Neutrophil (primary cell): ENCODE data around the gene NSA2.
"Not testable (repeated sequence)": the region's sequence is repeated elsewhere in the genome, so short reads cannot be mapped to it uniquely, and the experiment has no call there.

Source experiments
- H3K27ac ChIP-seq: fragments of 200-600 bp; sonication (generic); 2 replicates; pipeline ENCODE4 v1.5.1; 2016; ENCODE audit warnings: mild to moderate bottlenecking, moderate library complexity
- H3K27me3 ChIP-seq: fragments of 200-600 bp; sonication (generic); 2 replicates; pipeline ENCODE4 v1.6.0; 2016; ENCODE audit warnings: mild to moderate bottlenecking
- H3K36me3 ChIP-seq: fragments of 200-600 bp; sonication (generic); 2 replicates; pipeline ENCODE4 v1.5.1; 2017
- H3K4me1 ChIP-seq, 2 experiments: fragments of 200-600 bp in 1 of 2; sonication (generic) in 1 of 2; 1 replicate in 1 of 2; 2 replicates in 1 of 2; pipeline versions ENCODE4 v1.5.1 to v1.6.1; 2013 to 2016; ENCODE audit warnings: low read depth in 1 of 2, low read length in 1 of 2, mild to moderate bottlenecking in 1 of 2, moderate library complexity in 1 of 2; ENCODE audit not compliant: control insufficient read depth in 1 of 2, insufficient read depth in 1 of 2
- H3K4me3 ChIP-seq, 2 experiments: fragments of 200-600 bp in 1 of 2; sonication (generic) in 1 of 2; 1 replicate in 1 of 2; 2 replicates in 1 of 2; pipeline ENCODE4 v1.5.1; 2013 to 2016; ENCODE audit warnings: low read depth in 1 of 2, low read length in 1 of 2, mild to moderate bottlenecking in 1 of 2, moderate library complexity in 1 of 2
- H3K9me3 ChIP-seq: fragments of 200-600 bp; sonication (generic); 2 replicates; pipeline ENCODE4 v1.5.1; 2016
- CTCF ChIP-seq: fragments of 200-600 bp; sonication (generic); IDR thresholded peaks from 2 replicates; pipeline ENCODE4 v1.5.1; 2016; ENCODE audit warnings: antibody characterized with exemption

NSA2 gene

GRCh38 chr5:74738406-74738805 is 28.6 kb upstream of the NSA2 start:
- Histone ChIP-seq H3K4me1 (no peaks in the 10 kb centered on the region), H3K36me3 (peaks cover 92% of the 10 kb centered on the region), H3K9me3 (no peaks in the 10 kb centered on the region), H3K27me3 (no peaks in the 10 kb centered on the region), H3K27ac (no peak overlapping the region), H3K4me3 (no peak overlapping the region)
- TF ChIP-seq CTCF: no peak

DNA sequence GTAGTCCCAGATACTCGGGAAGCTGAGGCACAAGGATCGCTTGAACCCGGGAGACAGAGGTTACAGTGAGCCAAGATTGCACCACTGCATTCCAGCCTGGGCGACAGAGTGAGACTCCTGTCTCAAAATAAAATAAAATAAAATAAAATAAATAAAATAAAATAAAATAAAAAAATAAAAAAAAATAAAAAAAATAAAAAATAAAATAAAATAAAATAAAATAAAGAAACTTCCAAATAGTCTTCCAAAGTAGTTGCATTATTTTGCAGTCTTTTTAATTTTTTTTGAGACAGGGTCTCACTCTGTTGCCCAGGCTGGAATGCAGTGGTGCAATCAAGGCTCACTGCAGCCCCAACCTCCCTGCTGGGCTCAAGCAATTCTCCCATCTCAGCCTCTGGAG is 18.3 kb upstream of the NSA2 start:
- not testable (repeated sequence) for H3K4me1 ChIP-seq, H3K4me3 ChIP-seq, H3K9me3 ChIP-seq, H3K27me3 ChIP-seq, H3K27ac ChIP-seq
- H3K36me3 ChIP-seq: peaks cover 71% of the 10 kb centered on the region

- Histone ChIP-seq H3K27ac (no peak overlapping the region), H3K27me3 (no peaks in the 10 kb centered on the region), H3K4me3 (no peak overlapping the region), H3K4me1 (peaks cover 8 to 13% of the 10 kb centered on the region in 2 experiments), H3K36me3 (peaks cover 65% of the 10 kb centered on the region), H3K9me3 (no peaks in the 10 kb centered on the region)
- TF ChIP-seq CTCF: no peak
Measured at GRCh38 chr5:74761241-74761640, 5.8 kb upstream of the NSA2 start.

DNA sequence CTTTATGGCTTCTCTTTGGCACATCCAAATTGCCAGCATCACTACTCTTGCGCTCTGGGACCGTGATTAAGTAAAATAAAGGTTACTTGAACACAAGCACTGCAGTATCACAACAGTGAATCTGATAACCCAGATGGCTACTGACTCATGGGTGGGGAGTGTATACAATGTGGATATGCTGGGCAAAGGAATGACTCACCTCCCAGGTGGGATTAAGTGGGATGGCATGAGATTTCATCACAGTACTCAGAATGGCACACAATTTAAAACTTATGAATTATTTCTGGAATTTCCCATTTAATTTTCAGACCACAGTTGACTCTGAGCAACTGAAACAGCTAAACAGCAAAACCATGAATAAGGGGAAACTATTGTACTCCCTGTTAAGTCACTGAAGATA is 4.5 kb upstream of the NSA2 start:
- Histone ChIP-seq H3K4me3 (no peak overlapping the region), H3K27ac (no peak overlapping the region), H3K36me3 (peaks cover 52% of the 10 kb centered on the region), H3K27me3 (no peaks in the 10 kb centered on the region), H3K4me1 (peaks cover 14 to 18% of the 10 kb centered on the region in 2 experiments), H3K9me3 (no peaks in the 10 kb centered on the region)
- no peak for TF ChIP-seq CTCF

GRCh38 chr5:74763504-74763903 is 3.5 kb upstream of the NSA2 start:
- no peak for TF ChIP-seq CTCF
- H3K27ac ChIP-seq: no peak overlapping the region
- no peaks in the 10 kb centered on the region for H3K9me3 ChIP-seq
- H3K27me3 ChIP-seq: no peaks in the 10 kb centered on the region
- no peak overlapping the region for H3K4me3 ChIP-seq
- peaks cover 43% of the 10 kb centered on the region for H3K36me3 ChIP-seq
- peaks cover 20 to 22% of the 10 kb centered on the region in 2 experiments for H3K4me1 ChIP-seq

GRCh38 chr5:74765201-74765600 is 1.8 kb upstream of the NSA2 start:
- Histone ChIP-seq H3K27me3 (no peaks in the 10 kb centered on the region), H3K27ac (no peak overlapping the region), H3K36me3 (peaks cover 34% of the 10 kb centered on the region), H3K4me3 (no peak overlapping the region), H3K4me1 (peaks cover 20 to 22% of the 10 kb centered on the region in 2 experiments), H3K9me3 (no peaks in the 10 kb centered on the region)
- no peak for TF ChIP-seq CTCF
